ENCODE results near the gene KAT14.
"Not testable (repeated sequence)": the region's sequence is repeated elsewhere in the genome, so short reads cannot be mapped to it uniquely, and the experiment has no call there.

Gene KAT14

DNA sequence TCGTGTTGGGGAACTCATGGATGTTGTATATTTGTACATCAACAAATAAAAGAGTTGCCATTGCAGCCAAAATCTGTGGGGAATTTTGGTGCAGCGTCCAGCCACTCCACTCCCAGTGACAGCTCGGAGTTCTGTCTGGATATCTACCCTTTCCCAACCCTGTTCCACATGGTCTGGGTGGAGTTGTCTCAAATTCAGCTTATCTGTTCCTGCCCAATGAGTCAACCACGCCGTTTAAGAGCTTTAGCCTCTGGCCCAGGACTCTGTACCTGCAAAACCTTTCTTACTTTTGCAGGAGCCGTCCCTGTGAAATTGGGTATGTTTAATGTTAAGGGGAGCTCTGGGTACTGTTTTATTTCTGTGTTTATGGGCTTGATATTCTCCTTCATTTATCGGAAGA, 46.0 kb upstream of the KAT14 start:
- H3K27me3 ChIP-seq (ENCODE audit: insufficient read depth, poor library complexity, severe bottlenecking) = no peaks in the 10 kb centered on the region
- TF ChIP-seq, protein P1, sequence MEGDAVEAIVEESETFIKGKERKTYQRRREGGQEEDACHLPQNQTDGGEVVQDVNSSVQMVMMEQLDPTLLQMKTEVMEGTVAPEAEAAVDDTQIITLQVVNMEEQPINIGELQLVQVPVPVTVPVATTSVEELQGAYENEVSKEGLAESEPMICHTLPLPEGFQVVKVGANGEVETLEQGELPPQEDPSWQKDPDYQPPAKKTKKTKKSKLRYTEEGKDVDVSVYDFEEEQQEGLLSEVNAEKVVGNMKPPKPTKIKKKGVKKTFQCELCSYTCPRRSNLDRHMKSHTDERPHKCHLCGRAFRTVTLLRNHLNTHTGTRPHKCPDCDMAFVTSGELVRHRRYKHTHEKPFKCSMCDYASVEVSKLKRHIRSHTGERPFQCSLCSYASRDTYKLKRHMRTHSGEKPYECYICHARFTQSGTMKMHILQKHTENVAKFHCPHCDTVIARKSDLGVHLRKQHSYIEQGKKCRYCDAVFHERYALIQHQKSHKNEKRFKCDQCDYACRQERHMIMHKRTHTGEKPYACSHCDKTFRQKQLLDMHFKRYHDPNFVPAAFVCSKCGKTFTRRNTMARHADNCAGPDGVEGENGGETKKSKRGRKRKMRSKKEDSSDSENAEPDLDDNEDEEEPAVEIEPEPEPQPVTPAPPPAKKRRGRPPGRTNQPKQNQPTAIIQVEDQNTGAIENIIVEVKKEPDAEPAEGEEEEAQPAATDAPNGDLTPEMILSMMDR (IDR thresholded peaks at IDR 0.05; ENCODE audit: poor library complexity, severe bottlenecking) = no peak
- no peak for DNase-seq (ENCODE audit: low spot score)
- H3K4me3 ChIP-seq (ENCODE audit: severe bottlenecking) = no peak overlapping the region
- no peaks in the 10 kb centered on the region for H3K4me1 ChIP-seq (ENCODE audit: insufficient read depth, poor library complexity, severe bottlenecking)
- no peaks in the 10 kb centered on the region for H3K9me3 ChIP-seq (ENCODE audit: severe bottlenecking)
- ATAC-seq (ENCODE audit: low read depth) = peak; percentile 57
- no peaks in the 10 kb centered on the region for H3K36me3 ChIP-seq (ENCODE audit: low read depth)
- no peak overlapping the region for H3K27ac ChIP-seq (ENCODE audit: poor library complexity, severe bottlenecking)

- Histone ChIP-seq H3K27me3 (ENCODE audit: insufficient read depth, poor library complexity, severe bottlenecking) (no peaks in the 10 kb centered on the region), H3K4me3 (ENCODE audit: severe bottlenecking) (no peak overlapping the region), H3K9me3 (ENCODE audit: severe bottlenecking) (no peaks in the 10 kb centered on the region), H3K27ac (ENCODE audit: poor library complexity, severe bottlenecking) (no peak overlapping the region), H3K36me3 (ENCODE audit: low read depth) (no peaks in the 10 kb centered on the region), H3K4me1 (ENCODE audit: insufficient read depth, poor library complexity, severe bottlenecking) (no peaks in the 10 kb centered on the region)
- ATAC-seq (ENCODE audit: low read depth) = no peak
- TF ChIP-seq, protein P1 (IDR thresholded peaks at IDR 0.05; ENCODE audit: poor library complexity, severe bottlenecking) = no peak
- no peak for DNase-seq (ENCODE audit: low spot score)
Observed at GRCh38 chr20:18092890-18093289, 44.8 kb upstream of the KAT14 start.

DNA sequence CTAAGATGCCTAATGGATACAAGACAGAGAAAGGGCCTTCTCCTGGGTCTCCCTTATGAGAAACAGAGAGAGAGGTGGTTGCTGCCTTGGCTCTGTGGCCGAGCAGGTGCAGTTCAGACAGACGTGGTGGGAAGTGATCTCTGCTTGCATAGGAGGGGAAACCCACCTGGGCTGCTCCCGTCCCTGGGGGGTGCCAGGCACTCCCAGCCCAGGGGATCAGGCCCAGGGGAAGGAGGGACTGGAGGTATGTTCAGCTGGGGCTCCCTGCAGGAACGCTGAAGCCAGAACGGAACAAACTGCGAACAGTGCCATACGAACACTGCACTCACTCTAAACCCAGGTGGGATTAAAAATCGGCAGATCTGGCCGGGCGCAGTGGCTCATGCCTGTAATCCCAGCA, 44.3 kb upstream of the KAT14 start:
- H3K27ac ChIP-seq (ENCODE audit: poor library complexity, severe bottlenecking) = no peak overlapping the region
- no peaks in the 10 kb centered on the region for H3K4me1 ChIP-seq (ENCODE audit: insufficient read depth, poor library complexity, severe bottlenecking)
- DNase-seq (ENCODE audit: low spot score) (no peak), ATAC-seq (ENCODE audit: low read depth) (no peak)
- no peak overlapping the region for H3K4me3 ChIP-seq (ENCODE audit: severe bottlenecking)
- no peaks in the 10 kb centered on the region for H3K27me3 ChIP-seq (ENCODE audit: insufficient read depth, poor library complexity, severe bottlenecking)
- TF ChIP-seq, protein P1 (IDR thresholded peaks at IDR 0.05; ENCODE audit: poor library complexity, severe bottlenecking) = no peak
- H3K36me3 ChIP-seq (ENCODE audit: low read depth) = no peaks in the 10 kb centered on the region
- no peaks in the 10 kb centered on the region for H3K9me3 ChIP-seq (ENCODE audit: severe bottlenecking)

GRCh38 chr20:18094191-18094590, 43.5 kb upstream of the KAT14 start:
- TF ChIP-seq, protein P1 (IDR thresholded peaks at IDR 0.05; ENCODE audit: poor library complexity, severe bottlenecking) = no peak

DNA sequence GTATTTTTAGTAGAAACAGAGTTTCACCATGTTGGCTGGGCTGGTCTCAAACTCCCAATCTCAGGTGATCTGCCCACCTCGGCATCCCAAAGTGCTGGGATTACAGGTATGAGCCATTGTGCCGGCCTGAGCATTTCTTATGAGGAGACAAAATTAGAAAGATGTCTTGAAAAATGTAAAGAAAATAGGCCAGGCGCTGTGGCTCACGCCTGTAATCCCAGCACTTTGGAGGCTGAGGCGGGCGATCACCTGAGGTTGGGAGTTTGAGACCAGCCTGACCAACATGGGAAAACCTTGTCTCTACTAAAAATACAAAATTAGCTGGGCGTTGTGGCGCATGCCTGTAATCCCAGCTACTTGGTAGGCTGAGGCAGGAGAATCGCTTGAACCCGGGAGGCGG, 37.1 kb upstream of the KAT14 start:
- ATAC-seq (ENCODE audit: low read depth) = not testable (repeated sequence)

More at GRCh38 chr20:18094191-18094590, 43.5 kb upstream of the KAT14 start:
- Histone ChIP-seq H3K36me3 (ENCODE audit: low read depth) (no peaks in the 10 kb centered on the region), H3K27me3 (ENCODE audit: insufficient read depth, poor library complexity, severe bottlenecking) (no peaks in the 10 kb centered on the region), H3K9me3 (ENCODE audit: severe bottlenecking) (no peaks in the 10 kb centered on the region), H3K4me3 (ENCODE audit: severe bottlenecking) (no peak overlapping the region), H3K27ac (ENCODE audit: poor library complexity, severe bottlenecking) (no peak overlapping the region), H3K4me1 (ENCODE audit: insufficient read depth, poor library complexity, severe bottlenecking) (no peaks in the 10 kb centered on the region)
- ATAC-seq (ENCODE audit: low read depth) (no peak), DNase-seq (ENCODE audit: low spot score) (no peak)

More for the DNA sequence above, 37.1 kb upstream of the KAT14 start:
- not testable (repeated sequence) for H3K27me3 ChIP-seq (ENCODE audit: insufficient read depth, poor library complexity, severe bottlenecking); H3K4me3 ChIP-seq (ENCODE audit: severe bottlenecking); DNase-seq (ENCODE audit: low spot score); H3K4me1 ChIP-seq (ENCODE audit: insufficient read depth, poor library complexity, severe bottlenecking); H3K9me3 ChIP-seq (ENCODE audit: severe bottlenecking); H3K36me3 ChIP-seq (ENCODE audit: low read depth); H3K27ac ChIP-seq (ENCODE audit: poor library complexity, severe bottlenecking)
